ENCODE data around the gene ARRB2. TPM values are rescaled to one million over a fixed set of nuclear protein-coding genes. Genes with fewer than 3 reads are reported as not detected.
A peak's percentile ranks its signal among the peaks of the same experiment; 100 is the strongest.

The ARRB2 gene
- total RNA-seq, 1 donor from 2014 or later: 10.3 TPM

DNA sequence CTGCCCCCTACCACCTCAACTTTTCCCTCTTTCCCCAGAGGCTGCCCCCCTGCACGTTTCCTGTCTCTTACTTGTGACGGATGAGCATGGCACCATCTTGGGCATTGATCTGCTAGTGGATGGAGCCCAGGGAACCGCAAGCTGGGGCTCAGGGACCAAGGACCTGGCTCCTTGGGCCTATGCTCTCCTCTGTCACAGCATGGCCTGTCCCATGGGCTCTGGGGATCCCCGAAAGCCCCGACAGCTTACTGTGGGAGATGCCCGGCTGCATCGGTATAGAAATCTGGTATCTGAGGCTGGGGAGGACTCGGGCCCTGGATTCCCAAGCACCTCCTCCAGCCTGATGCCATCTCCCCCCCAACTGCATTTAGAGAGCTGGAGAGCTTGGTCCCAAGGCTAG is 31.1 kb downstream of the ARRB2 start:
- no peaks in the 10 kb centered on the region for H3K79me2 ChIP-seq (ENCODE audit: insufficient read depth, low read length)
- H3K9ac ChIP-seq (ENCODE audit: low read length): no peak overlapping the region
- H3K4me3 ChIP-seq (ENCODE audit: insufficient read depth, low read depth, low read length): no peak overlapping the region
- Mint-ChIP-seq H3K4me3 (ENCODE audit: unreplicated experiment) (no peak overlapping the region), H3K9me3 (ENCODE audit: unreplicated experiment) (peaks cover 2% of the 10 kb centered on the region), H3K4me1 (ENCODE audit: low read depth, unreplicated experiment) (no peaks in the 10 kb centered on the region), H3K27me3 (ENCODE audit: low read depth, unreplicated experiment) (peaks cover 66% of the 10 kb centered on the region), H3K36me3 (ENCODE audit: low read depth, unreplicated experiment) (peaks cover 9% of the 10 kb centered on the region), H3K27ac (ENCODE audit: unreplicated experiment) (peak overlapping the region; percentile 72)
- no peak overlapping the region for H2AFZ ChIP-seq (ENCODE audit: low read depth, low read length)
- peaks cover 12% of the 10 kb centered on the region for H3K4me1 ChIP-seq (ENCODE audit: insufficient read depth, low read length)
- FAIRE-seq (no peak), DNase-seq (ENCODE audit: low read depth) (no peak)
- H3K4me2 ChIP-seq (ENCODE audit: low read length): no peak overlapping the region
- H3K9me3 ChIP-seq (ENCODE audit: insufficient read depth, low read depth, low read length): no peaks in the 10 kb centered on the region
- H3K27me3 ChIP-seq (ENCODE audit: insufficient read depth, low read length): peaks cover 48% of the 10 kb centered on the region
- H3K27ac ChIP-seq (ENCODE audit: low read depth, low read length): no peak overlapping the region
- H3K36me3 ChIP-seq (ENCODE audit: insufficient read depth, low read length): no peaks in the 10 kb centered on the region
- no peaks in the 10 kb centered on the region for H4K20me1 ChIP-seq (ENCODE audit: insufficient read depth, low read length)
- no peak for TF ChIP-seq EZH2 (IDR thresholded peaks at IDR 0.05; ENCODE audit: insufficient read depth, low read length)
- TF ChIP-seq, protein P1, sequence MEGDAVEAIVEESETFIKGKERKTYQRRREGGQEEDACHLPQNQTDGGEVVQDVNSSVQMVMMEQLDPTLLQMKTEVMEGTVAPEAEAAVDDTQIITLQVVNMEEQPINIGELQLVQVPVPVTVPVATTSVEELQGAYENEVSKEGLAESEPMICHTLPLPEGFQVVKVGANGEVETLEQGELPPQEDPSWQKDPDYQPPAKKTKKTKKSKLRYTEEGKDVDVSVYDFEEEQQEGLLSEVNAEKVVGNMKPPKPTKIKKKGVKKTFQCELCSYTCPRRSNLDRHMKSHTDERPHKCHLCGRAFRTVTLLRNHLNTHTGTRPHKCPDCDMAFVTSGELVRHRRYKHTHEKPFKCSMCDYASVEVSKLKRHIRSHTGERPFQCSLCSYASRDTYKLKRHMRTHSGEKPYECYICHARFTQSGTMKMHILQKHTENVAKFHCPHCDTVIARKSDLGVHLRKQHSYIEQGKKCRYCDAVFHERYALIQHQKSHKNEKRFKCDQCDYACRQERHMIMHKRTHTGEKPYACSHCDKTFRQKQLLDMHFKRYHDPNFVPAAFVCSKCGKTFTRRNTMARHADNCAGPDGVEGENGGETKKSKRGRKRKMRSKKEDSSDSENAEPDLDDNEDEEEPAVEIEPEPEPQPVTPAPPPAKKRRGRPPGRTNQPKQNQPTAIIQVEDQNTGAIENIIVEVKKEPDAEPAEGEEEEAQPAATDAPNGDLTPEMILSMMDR (IDR thresholded peaks at IDR 0.05; ENCODE audit: insufficient read depth, low read depth, low read length): no peak

DNA sequence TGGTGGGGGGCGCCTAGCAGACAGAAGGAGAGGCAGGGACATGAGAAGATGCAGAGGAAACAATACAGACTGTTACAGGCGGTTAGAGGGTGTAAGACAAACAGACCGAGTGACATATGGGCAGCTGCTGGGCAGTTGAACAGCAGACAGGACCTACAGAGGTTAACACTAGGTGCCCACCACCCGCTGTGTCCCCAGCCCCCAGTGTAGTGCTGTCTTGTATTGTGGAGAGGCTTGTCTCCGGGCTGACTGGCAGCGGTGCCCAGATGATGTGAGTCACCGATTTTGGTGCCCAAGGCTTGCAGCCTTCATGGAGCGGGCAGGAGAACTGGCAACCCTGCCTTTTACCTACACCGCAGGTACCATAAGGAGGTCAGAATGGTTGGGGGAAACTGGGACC is 31.7 kb downstream of the ARRB2 start:
- Histone ChIP-seq H4K20me1 (ENCODE audit: insufficient read depth, low read length) (no peaks in the 10 kb centered on the region), H3K9me3 (ENCODE audit: insufficient read depth, low read depth, low read length) (no peaks in the 10 kb centered on the region), H2AFZ (ENCODE audit: low read depth, low read length) (no peak overlapping the region), H3K27me3 (ENCODE audit: insufficient read depth, low read length) (peaks cover 49% of the 10 kb centered on the region), H3K9ac (ENCODE audit: low read length) (no peak overlapping the region), H3K4me2 (ENCODE audit: low read length) (no peak overlapping the region), H3K27ac (ENCODE audit: low read depth, low read length) (no peak overlapping the region), H3K4me3 (ENCODE audit: insufficient read depth, low read depth, low read length) (no peak overlapping the region), H3K4me1 (ENCODE audit: insufficient read depth, low read length) (peaks cover 12% of the 10 kb centered on the region), H3K36me3 (ENCODE audit: insufficient read depth, low read length) (no peaks in the 10 kb centered on the region), H3K79me2 (ENCODE audit: insufficient read depth, low read length) (no peaks in the 10 kb centered on the region)
- Mint-ChIP-seq H3K4me1 (ENCODE audit: low read depth, unreplicated experiment) (no peaks in the 10 kb centered on the region), H3K27me3 (ENCODE audit: low read depth, unreplicated experiment) (peaks cover 68% of the 10 kb centered on the region), H3K27ac (ENCODE audit: unreplicated experiment) (no peak overlapping the region), H3K4me3 (ENCODE audit: unreplicated experiment) (no peak overlapping the region), H3K36me3 (ENCODE audit: low read depth, unreplicated experiment) (peaks cover 9% of the 10 kb centered on the region), H3K9me3 (ENCODE audit: unreplicated experiment) (peaks cover 2% of the 10 kb centered on the region)
- DNase-seq (ENCODE audit: low read depth) (no peak), FAIRE-seq (no peak)
- TF ChIP-seq, protein P1 (IDR thresholded peaks at IDR 0.05; ENCODE audit: insufficient read depth, low read depth, low read length): no peak
- no peak for TF ChIP-seq EZH2 (IDR thresholded peaks at IDR 0.05; ENCODE audit: insufficient read depth, low read length)

DNA sequence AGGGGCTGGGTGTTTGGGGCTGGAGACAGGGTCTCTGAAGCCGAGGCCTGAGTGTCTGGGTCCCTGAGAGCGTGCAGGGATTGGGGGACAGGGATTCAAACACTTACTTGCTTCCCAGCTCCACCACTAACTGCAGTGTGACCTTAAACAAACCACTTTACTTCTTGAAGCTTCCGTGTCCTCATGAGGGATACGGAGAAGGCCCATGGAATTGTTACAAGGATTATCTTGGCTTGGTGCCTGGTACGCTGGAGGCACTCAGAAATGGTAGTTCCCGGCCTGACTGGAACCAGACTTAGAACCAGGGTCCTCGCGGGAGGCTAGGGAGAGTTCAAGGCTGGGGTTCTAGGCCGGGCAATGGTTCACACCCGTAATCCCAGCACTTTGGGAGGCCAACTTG is 32.2 kb downstream of the ARRB2 start:
- FAIRE-seq: no peak
- no peaks in the 10 kb centered on the region for H3K4me1 Mint-ChIP-seq (ENCODE audit: low read depth, unreplicated experiment)
- no peak overlapping the region for H3K4me3 Mint-ChIP-seq (ENCODE audit: unreplicated experiment)
- Histone ChIP-seq H3K79me2 (ENCODE audit: insufficient read depth, low read length) (no peaks in the 10 kb centered on the region), H3K9me3 (ENCODE audit: insufficient read depth, low read depth, low read length) (no peaks in the 10 kb centered on the region), H3K36me3 (ENCODE audit: insufficient read depth, low read length) (no peaks in the 10 kb centered on the region), H3K27ac (ENCODE audit: low read depth, low read length) (no peak overlapping the region), H4K20me1 (ENCODE audit: insufficient read depth, low read length) (no peaks in the 10 kb centered on the region), H3K4me3 (ENCODE audit: insufficient read depth, low read depth, low read length) (no peak overlapping the region), H3K4me1 (ENCODE audit: insufficient read depth, low read length) (peaks cover 12% of the 10 kb centered on the region), H3K4me2 (ENCODE audit: low read length) (no peak overlapping the region), H2AFZ (ENCODE audit: low read depth, low read length) (no peak overlapping the region), H3K27me3 (ENCODE audit: insufficient read depth, low read length) (peaks cover 49% of the 10 kb centered on the region), H3K9ac (ENCODE audit: low read length) (no peak overlapping the region)
- peaks cover 68% of the 10 kb centered on the region for H3K27me3 Mint-ChIP-seq (ENCODE audit: low read depth, unreplicated experiment)
- no peak overlapping the region for H3K27ac Mint-ChIP-seq (ENCODE audit: unreplicated experiment)
- peaks cover 2% of the 10 kb centered on the region for H3K9me3 Mint-ChIP-seq (ENCODE audit: unreplicated experiment)
- no peak for DNase-seq (ENCODE audit: low read depth)
- TF ChIP-seq, protein P1 (IDR thresholded peaks at IDR 0.05; ENCODE audit: insufficient read depth, low read depth, low read length): no peak
- no peak for TF ChIP-seq EZH2 (IDR thresholded peaks at IDR 0.05; ENCODE audit: insufficient read depth, low read length)
- H3K36me3 Mint-ChIP-seq (ENCODE audit: low read depth, unreplicated experiment): peaks cover 9% of the 10 kb centered on the region
